ENCODE data around the gene S100A6. TPM values are rescaled to one million over a fixed set of nuclear protein-coding genes. Genes with fewer than 3 reads are reported as not detected.

S100A6 gene
- total RNA-seq, 1 experiment from 2014 or later: 1,521 TPM

- Mint-ChIP-seq H3K27ac (ENCODE audit: unreplicated experiment) (peak overlapping the region; percentile 79), H3K4me1 (ENCODE audit: low read depth, unreplicated experiment) (peaks cover 84% of the 10 kb centered on the region), H3K27me3 (ENCODE audit: unreplicated experiment) (no peaks in the 10 kb centered on the region), H3K9me3 (ENCODE audit: low read depth, unreplicated experiment) (no peaks in the 10 kb centered on the region), H3K4me3 (ENCODE audit: low read depth, unreplicated experiment) (no peak overlapping the region), H3K36me3 (ENCODE audit: insufficient read depth, unreplicated experiment) (peaks cover 52% of the 10 kb centered on the region)
- no peak for TF ChIP-seq CTCF (IDR thresholded peaks at IDR 0.05; ENCODE audit: unreplicated experiment)
- CTCF ChIA-PET: interaction anchor here (0.6 to 1.6 kb wide), 4 partner anchors 28 to 420 kb away, joined by 4 to 9 read pairs (median 5); partner anchors contain the start of genes CRTC2 and S100A13
- DNase-seq: peak; percentile 72
- BruUV-seq (replicated peaks): no TSS peak
- intact Hi-C loops (cut with micrococcal nuclease; ENCODE audit: unreplicated experiment): no loop called here
These were observed 2.6 kb upstream of the S100A6 start for GRCh38 chr1:153538315-153538821.

GRCh38 chr1:153537376-153537730 lies 1.6 kb upstream of the S100A6 start:
- Mint-ChIP-seq H3K4me1 (ENCODE audit: low read depth, unreplicated experiment) (peaks cover 84% of the 10 kb centered on the region), H3K27ac (ENCODE audit: unreplicated experiment) (peak overlapping the region; percentile 77), H3K36me3 (ENCODE audit: insufficient read depth, unreplicated experiment) (peaks cover 62% of the 10 kb centered on the region), H3K27me3 (ENCODE audit: unreplicated experiment) (no peaks in the 10 kb centered on the region), H3K9me3 (ENCODE audit: low read depth, unreplicated experiment) (no peaks in the 10 kb centered on the region), H3K4me3 (ENCODE audit: low read depth, unreplicated experiment) (no peak overlapping the region)
- intact Hi-C loops (cut with micrococcal nuclease; ENCODE audit: unreplicated experiment): no loop called here
- BruUV-seq (replicated peaks): no TSS peak
- TF ChIP-seq CTCF (IDR thresholded peaks at IDR 0.05; ENCODE audit: unreplicated experiment): no peak
- CTCF ChIA-PET: interaction anchor here (0.8 to 6.0 kb wide), 2 partner anchors 27 to 31 kb away, joined by 3 to 117 read pairs; no protein-coding TSS in a partner anchor
- no peak for DNase-seq

- Mint-ChIP-seq H3K9me3 (ENCODE audit: low read depth, unreplicated experiment) (no peaks in the 10 kb centered on the region), H3K4me1 (ENCODE audit: low read depth, unreplicated experiment) (peaks cover 84% of the 10 kb centered on the region), H3K27me3 (ENCODE audit: unreplicated experiment) (no peaks in the 10 kb centered on the region), H3K36me3 (ENCODE audit: insufficient read depth, unreplicated experiment) (peaks cover 65% of the 10 kb centered on the region), H3K27ac (ENCODE audit: unreplicated experiment) (peak overlapping the region; percentile 77), H3K4me3 (ENCODE audit: low read depth, unreplicated experiment) (peak overlapping the region; percentile 93)
- TSS peak; percentile 28 for BruUV-seq (replicated peaks)
- TF ChIP-seq CTCF (IDR thresholded peaks at IDR 0.05; ENCODE audit: unreplicated experiment): no peak
- intact Hi-C loops (cut with micrococcal nuclease; ENCODE audit: unreplicated experiment): no loop called here
- CTCF ChIA-PET: interaction anchor here (0.8 to 6.0 kb wide), 4 partner anchors 8 to 32 kb away, joined by 3 to 117 read pairs (median 45); partner anchors contain the start of genes S100A2 and S100A4
- peak; percentile 59 for DNase-seq
These were observed 1.0 kb upstream of the S100A6 start for GRCh38 chr1:153536671-153537375.

GRCh38 chr1:153536012-153536670 lies 350 bp upstream of the S100A6 start:
- no TSS peak for BruUV-seq (replicated peaks)
- Mint-ChIP-seq H3K9me3 (ENCODE audit: low read depth, unreplicated experiment) (no peaks in the 10 kb centered on the region), H3K27me3 (ENCODE audit: unreplicated experiment) (no peaks in the 10 kb centered on the region), H3K4me3 (ENCODE audit: low read depth, unreplicated experiment) (peak overlapping the region; percentile 93), H3K36me3 (ENCODE audit: insufficient read depth, unreplicated experiment) (peaks cover 65% of the 10 kb centered on the region), H3K4me1 (ENCODE audit: low read depth, unreplicated experiment) (peaks cover 78% of the 10 kb centered on the region), H3K27ac (ENCODE audit: unreplicated experiment) (peak overlapping the region; percentile 77)
- TF ChIP-seq CTCF (IDR thresholded peaks at IDR 0.05; ENCODE audit: unreplicated experiment): no peak
- CTCF ChIA-PET: interaction anchor here (0.5 to 6.0 kb wide), 9 partner anchors 9 to 76 kb away, joined by 3 to 117 read pairs (median 5); partner anchors contain the start of genes S100A16, S100A2 and S100A4
- intact Hi-C loops (cut with micrococcal nuclease; ENCODE audit: unreplicated experiment): no loop called here
- peak; percentile 96 for DNase-seq

Data from Calu3 (cell line).